ENCODE measurements around the gene FAF1.

The FAF1 gene

GRCh38 chr1:50447961-50448360 is 512.1 kb downstream of the FAF1 start:
- no peak for TF ChIP-seq CTCF (conservative IDR thresholded peaks at IDR 0.05; ENCODE audit: low read length)
- DNase-seq (ENCODE audit: low read depth): peak; percentile 33
- H3K4me3 ChIP-seq (ENCODE audit: low read length): no peak overlapping the region

DNA sequence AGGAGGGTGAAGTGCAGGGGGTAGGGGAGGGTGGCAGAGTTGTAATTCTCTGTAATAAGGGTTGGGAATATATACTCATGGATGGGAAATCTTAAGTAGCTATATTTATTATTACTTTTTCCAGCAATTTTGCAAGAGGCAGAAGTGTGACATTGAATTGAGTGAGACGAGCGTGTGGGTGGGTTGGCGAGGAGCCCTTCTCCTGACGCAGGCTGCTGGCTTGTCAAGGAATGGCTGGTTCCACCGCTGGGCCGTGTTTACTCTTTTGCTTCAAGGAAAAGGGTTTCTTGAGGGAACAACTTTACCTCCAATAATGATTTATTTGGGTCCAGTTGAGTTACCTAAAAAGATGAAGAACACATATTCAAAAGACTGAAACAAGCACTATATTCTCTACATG is 518.9 kb downstream of the FAF1 start:
- H3K4me3 ChIP-seq (ENCODE audit: low read length): no peak overlapping the region
- no peak for DNase-seq (ENCODE audit: low read depth)
- TF ChIP-seq CTCF (conservative IDR thresholded peaks at IDR 0.05; ENCODE audit: low read length): no peak

GRCh38 chr1:50438945-50439344 is 521.1 kb downstream of the FAF1 start:
- 0 out of 2 replicates have a peak, but pooled peaks have one; percentile 7 for TF ChIP-seq CTCF (conservative IDR thresholded peaks at IDR 0.05; ENCODE audit: low read length)
- peak; percentile 20 for DNase-seq (ENCODE audit: low read depth)
- no peak overlapping the region for H3K4me3 ChIP-seq (ENCODE audit: low read length)

DNA sequence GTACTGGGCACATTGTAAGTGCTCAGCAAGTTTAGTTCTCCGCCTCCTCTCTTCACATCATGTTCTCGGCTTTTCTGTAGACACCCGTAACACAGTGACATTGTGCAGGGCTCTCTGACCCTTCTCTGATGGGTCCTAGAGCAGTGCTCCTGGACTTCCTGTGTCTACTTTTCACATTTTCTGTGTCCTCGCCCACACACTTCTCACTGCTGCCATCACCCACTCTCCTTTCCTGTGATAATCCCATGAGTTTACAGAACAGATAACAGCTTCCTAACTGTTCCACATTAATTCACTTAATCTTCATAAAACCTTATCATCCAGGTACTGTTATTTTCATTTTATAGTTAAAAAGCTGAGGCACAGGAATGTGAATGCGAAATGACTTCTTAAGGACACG is 523.6 kb downstream of the FAF1 start:
- H3K4me3 ChIP-seq (ENCODE audit: low read length): no peak overlapping the region
- no peak for DNase-seq (ENCODE audit: low read depth)
- no peak for TF ChIP-seq CTCF (conservative IDR thresholded peaks at IDR 0.05; ENCODE audit: low read length)

- no peak for DNase-seq (ENCODE audit: low read depth)
- H3K4me3 ChIP-seq (ENCODE audit: low read length): no peak overlapping the region
- TF ChIP-seq CTCF (conservative IDR thresholded peaks at IDR 0.05; ENCODE audit: low read length): no peak
Measured at GRCh38 chr1:50430010-50430405, 530.1 kb downstream of the FAF1 start.

DNA sequence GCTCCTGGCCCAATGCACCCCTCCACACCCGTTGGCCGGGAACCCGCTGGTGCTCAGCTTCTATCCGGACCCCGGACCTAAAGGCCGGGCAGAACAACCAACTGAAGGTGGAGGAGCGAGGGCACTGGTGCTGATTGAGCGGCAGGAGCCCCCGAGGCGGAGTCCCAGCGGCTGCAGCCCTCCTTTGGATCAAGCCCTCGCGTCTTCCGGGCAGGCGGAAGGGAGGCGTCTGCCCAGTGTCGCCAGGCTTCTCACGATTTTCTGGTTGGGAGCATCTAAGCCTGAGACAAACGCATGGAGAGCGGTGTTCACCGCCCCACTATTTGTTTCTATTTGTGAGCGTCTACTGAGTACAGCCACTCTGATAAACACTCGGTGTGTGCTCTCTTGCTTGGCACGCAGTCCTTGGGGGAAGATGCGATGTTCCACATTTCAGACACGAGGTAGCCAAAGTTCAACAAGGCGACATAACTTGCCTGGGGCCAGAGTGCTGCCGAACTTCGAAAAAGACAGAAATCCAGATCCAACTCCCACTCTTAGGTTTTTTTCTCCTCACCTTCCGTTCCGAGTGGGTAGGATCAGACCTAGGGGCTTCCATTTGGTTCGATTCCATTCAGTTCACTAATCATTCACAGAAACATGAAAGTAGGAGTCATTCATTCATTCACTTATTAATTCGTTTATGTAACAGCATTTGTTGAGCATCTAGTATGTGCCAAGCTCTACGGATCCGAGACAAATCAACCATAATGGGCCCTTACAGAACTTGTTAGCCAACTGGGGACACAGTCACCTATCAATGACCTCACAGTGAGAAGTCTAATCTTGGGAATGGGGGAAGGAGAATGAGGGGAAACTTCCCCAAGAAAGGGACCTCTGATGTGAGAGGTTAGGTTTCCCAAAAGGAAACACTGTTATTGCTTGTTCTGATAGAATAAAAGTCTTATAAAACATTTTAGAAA is 532.0 kb downstream of the FAF1 start:
- DNase-seq (ENCODE audit: low read depth): no peak
- no peak for TF ChIP-seq CTCF (conservative IDR thresholded peaks at IDR 0.05; ENCODE audit: low read length)
- H3K4me3 ChIP-seq (ENCODE audit: low read length): no peak overlapping the region
